AG04449 (cell line): ENCODE results near the gene ARHGEF7.
"Not testable (repeated sequence)": the region's sequence is repeated elsewhere in the genome, so short reads cannot be mapped to it uniquely, and the experiment has no call there.

Experiments used
- CTCF ChIA-PET: fragments of 350-600 bp; formaldehyde crosslinking; extraction: SDS; loops from one replicate; lab custom pipeline; 2021; ENCODE audit warnings: antibody characterized with exemption; lab: Yijun Ruan, JAX
- POLR2A ChIA-PET: fragments of 400-600, 350-600 bp; formaldehyde crosslinking; extraction: SDS; loops from one replicate; lab custom pipeline; 2020; ENCODE audit warnings: antibody characterized with exemption, inconsistent platforms; lab: Yijun Ruan, JAX
- DNase-seq: peaks from one replicate; pipeline ENCODE4 v3.0.0-alpha.2; 2010; ENCODE audit warnings: low read depth, low spot score
- H3K4me3 ChIP-seq: 2 replicates; pipeline ENCODE4 v1.5.1; 2011; ENCODE audit warnings: low read depth, mild to moderate bottlenecking, control low read depth, low read length
- CTCF ChIP-seq: IDR thresholded peaks from one replicate; pipeline ENCODE4 v1.5.1; 2011; ENCODE audit warnings: mild to moderate bottlenecking, moderate library complexity, low read length, control low read depth, inconsistent platforms; ENCODE audit not compliant: insufficient read depth; ENCODE audit errors: missing control alignments

Gene ARHGEF7, protein sequence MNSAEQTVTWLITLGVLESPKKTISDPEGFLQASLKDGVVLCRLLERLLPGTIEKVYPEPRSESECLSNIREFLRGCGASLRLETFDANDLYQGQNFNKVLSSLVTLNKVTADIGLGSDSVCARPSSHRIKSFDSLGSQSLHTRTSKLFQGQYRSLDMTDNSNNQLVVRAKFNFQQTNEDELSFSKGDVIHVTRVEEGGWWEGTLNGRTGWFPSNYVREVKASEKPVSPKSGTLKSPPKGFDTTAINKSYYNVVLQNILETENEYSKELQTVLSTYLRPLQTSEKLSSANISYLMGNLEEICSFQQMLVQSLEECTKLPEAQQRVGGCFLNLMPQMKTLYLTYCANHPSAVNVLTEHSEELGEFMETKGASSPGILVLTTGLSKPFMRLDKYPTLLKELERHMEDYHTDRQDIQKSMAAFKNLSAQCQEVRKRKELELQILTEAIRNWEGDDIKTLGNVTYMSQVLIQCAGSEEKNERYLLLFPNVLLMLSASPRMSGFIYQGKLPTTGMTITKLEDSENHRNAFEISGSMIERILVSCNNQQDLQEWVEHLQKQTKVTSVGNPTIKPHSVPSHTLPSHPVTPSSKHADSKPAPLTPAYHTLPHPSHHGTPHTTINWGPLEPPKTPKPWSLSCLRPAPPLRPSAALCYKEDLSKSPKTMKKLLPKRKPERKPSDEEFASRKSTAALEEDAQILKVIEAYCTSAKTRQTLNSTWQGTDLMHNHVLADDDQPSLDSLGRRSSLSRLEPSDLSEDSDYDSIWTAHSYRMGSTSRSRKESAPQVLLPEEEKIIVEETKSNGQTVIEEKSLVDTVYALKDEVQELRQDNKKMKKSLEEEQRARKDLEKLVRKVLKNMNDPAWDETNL

DNA sequence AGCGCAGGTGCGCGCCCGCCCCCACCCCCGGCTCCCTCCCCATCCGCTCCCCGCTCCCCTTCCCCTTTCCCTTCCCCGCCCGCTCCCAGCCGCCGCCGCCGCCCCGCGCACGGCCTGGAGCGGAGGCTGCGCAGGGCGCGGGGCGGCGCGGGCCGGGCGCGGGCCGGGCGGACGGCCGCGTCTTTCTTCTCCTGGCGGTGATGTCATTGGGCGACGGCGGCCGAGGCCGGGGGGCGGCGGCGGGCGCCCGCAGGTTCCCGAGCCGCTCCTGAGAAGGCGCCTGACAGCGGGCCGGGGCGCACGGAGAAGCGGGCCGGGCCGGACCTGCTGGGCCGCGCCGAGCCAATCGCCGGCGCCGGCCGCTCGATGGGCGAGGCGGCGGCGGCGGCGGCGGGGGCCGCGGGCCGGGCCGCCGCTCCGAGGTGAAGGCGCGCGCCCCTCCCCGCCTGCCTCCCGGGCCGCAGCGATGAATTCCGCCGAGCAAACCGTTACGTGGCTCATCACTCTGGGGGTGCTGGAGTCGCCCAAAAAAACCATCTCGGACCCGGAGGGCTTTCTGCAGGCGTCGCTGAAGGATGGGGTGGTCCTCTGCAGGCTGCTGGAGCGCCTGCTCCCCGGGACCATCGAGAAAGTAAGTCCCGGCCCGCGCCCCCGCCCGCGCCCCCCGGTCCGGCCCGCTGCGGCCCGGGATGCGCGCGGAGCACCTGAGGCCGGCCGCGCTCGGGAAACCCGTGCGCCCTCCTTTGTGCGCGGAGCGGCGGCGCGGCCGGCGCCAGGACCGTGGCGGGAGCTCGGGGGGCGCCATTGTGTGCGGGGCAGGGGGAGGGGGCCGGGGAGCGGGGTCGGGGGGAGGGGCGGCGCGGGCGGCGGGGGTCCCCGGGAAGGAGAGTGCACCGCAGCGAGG, at the start of gene ARHGEF7:
ARHGEF7 (plus strand) TSS at position 250 of the 904 bp plus-strand sequence; CDS start at position 467, 217 bp downstream.
- no peak for DNase-seq
- ChIA-PET CTCF (interaction anchor here (2.4 kb wide), 1 partner anchor 48 kb away, joined by 7 read pairs; no protein-coding TSS in a partner anchor), POLR2A (no interaction called here)
- no peak for TF ChIP-seq CTCF
- peak within 1 kb of the TSS; percentile 55 for H3K4me3 ChIP-seq

GRCh38 chr13:111065698-111066097, 49.4 kb upstream of the ARHGEF7 start:
- TF ChIP-seq CTCF = no peak
- ChIA-PET POLR2A (no interaction called here), CTCF (interaction anchor here (0.9 to 4.0 kb wide), 4 partner anchors 16 to 395 kb away, joined by 5 to 78 read pairs (median 24); partner anchors contain the start of gene ANKRD10)
- H3K4me3 ChIP-seq = no peak overlapping the region
- no peak for DNase-seq

DNA sequence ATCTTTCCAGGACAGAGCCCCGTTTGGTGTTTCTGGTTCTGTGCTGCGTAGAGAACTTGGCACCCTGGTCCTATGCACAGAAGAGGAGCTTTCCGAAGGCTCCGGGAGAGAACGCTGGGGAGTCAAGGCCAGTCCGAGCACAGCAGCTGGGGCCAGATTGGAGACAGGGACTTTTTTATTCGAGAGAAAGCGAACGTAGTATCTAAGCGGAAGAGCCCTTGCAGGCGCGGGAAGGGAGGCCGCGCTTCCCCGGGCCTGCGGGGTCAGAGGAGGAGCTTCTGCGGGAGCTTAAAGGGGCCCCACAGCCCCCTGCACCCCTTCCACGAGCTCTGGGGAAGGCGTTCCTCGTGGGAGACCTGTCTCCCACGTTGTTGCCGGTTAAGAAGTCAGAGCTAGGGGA, 48.6 kb upstream of the ARHGEF7 start:
- ChIA-PET POLR2A (no interaction called here), CTCF (interaction anchor here (1.1 to 5.8 kb wide), 15 partner anchors 10 to 1543 kb away, joined by 3 to 78 read pairs (median 12); partner anchors contain the start of gene ANKRD10)
- TF ChIP-seq CTCF = no peak
- H3K4me3 ChIP-seq = no peak overlapping the region
- no peak for DNase-seq

- no peak for TF ChIP-seq CTCF
- ChIA-PET CTCF (interaction anchor here (0.7 to 5.8 kb wide), 62 partner anchors 9 to 1538 kb away, joined by 3 to 78 read pairs (median 4); partner anchors contain the start of gene ANKRD10), POLR2A (no interaction called here)
- peak overlapping the region; percentile 58; the same call in 1 of the 2 replicates for H3K4me3 ChIP-seq
- no peak for DNase-seq
These were observed 47.1 kb upstream of the ARHGEF7 start for GRCh38 chr13:111068009-111068350.

- H3K4me3 ChIP-seq, POLR2A ChIA-PET, DNase-seq: not testable (repeated sequence)
- CTCF ChIA-PET = interaction anchor here (0.7 to 5.8 kb wide), 4 partner anchors 9 to 196 kb away, joined by 3 to 60 read pairs (median 3); no protein-coding TSS in a partner anchor
These were observed 44.0 kb upstream of the ARHGEF7 start for GRCh38 chr13:111071120-111071519.

DNA sequence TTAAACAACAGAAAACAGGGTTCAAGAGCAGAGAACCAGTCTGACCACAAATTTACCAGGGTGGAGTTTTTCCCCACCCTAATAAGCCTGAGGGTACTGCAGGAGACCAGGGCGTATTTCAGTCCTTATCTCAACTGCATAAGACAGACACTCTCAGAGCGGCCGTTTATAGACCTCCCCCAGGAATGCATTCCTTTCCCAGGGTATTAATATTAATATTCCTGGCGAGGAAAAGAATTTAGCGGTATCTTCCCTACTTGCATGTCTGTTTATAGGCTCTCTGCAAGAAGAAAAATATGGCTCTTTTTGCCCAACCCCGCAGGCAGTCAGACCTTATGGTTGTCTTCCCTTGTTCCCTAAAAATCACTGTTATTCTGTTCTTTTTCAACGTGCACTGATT, 43.6 kb upstream of the ARHGEF7 start:
- CTCF ChIA-PET = interaction anchor here (1.0 to 5.8 kb wide), 2 partner anchors 15 to 153 kb away, joined by 3 to 60 read pairs; no protein-coding TSS in a partner anchor
- H3K4me3 ChIP-seq, POLR2A ChIA-PET, DNase-seq: not testable (repeated sequence)
